MM.1S (cell line): Measurements from ENCODE around the gene NIN.

Experiments
- DNase-seq: peaks from one replicate; pipeline ENCODE4 v3.0.0-alpha.2; 2015
- H2AFZ ChIP-seq: fragments of 300-600 bp; sonication (generic); 2 replicates; pipeline ENCODE4 v1.6.0; 2016; ENCODE audit warnings: antibody characterized with exemption, low read length
- H3F3A ChIP-seq: fragments of 300-600 bp; sonication (generic); 2 replicates; pipeline ENCODE4 v1.6.1; 2016; ENCODE audit warnings: mild to moderate bottlenecking, antibody characterized with exemption, low read length, moderate library complexity, mixed read lengths; ENCODE audit not compliant: insufficient read depth
- H3K27ac ChIP-seq: fragments of 300-600 bp; sonication (generic); 2 replicates; pipeline ENCODE4 v1.5.1; 2016; ENCODE audit warnings: mild to moderate bottlenecking, low read length
- H3K27me3 ChIP-seq: fragments of 300-600 bp; sonication (generic); replicated peaks from 2 replicates; pipeline ENCODE4 v1.6.0; 2016; ENCODE audit warnings: low read length; ENCODE audit not compliant: insufficient read depth
- H3K36me3 ChIP-seq: fragments of 300-600 bp; sonication (generic); replicated peaks from 2 replicates; pipeline ENCODE4 v1.6.1; 2016; ENCODE audit warnings: mild to moderate bottlenecking, low read length, mixed read lengths; ENCODE audit not compliant: insufficient read depth
- H3K4me1 ChIP-seq: fragments of 300-600 bp; sonication (generic); 2 replicates; pipeline ENCODE4 v1.6.1; 2016; ENCODE audit warnings: low read length, mixed read lengths
- H3K4me2 ChIP-seq: fragments of 300-600 bp; sonication (generic); 2 replicates; pipeline ENCODE4 v1.6.0; 2016; ENCODE audit warnings: low read depth, low read length
- H3K4me3 ChIP-seq: fragments of 300-600 bp; sonication (generic); 2 replicates; pipeline ENCODE4 v1.5.1; 2016; ENCODE audit warnings: low read length, mixed read lengths
- H3K79me2 ChIP-seq: fragments of 300-600 bp; sonication (generic); 2 replicates; pipeline ENCODE4 v1.6.1; 2016; ENCODE audit warnings: mixed run types, low read length, mixed read lengths
- H3K9ac ChIP-seq: fragments of 300-600 bp; sonication (generic); 2 replicates; pipeline ENCODE4 v1.6.1; 2016; ENCODE audit warnings: low read length, mixed read lengths
- H3K9me2 ChIP-seq: fragments of 300-600 bp; sonication (generic); replicated peaks from 2 replicates; pipeline ENCODE4 v1.6.1; 2016; ENCODE audit warnings: mild to moderate bottlenecking, low read length, mixed read lengths; ENCODE audit not compliant: insufficient read depth
- H3K9me3 ChIP-seq: fragments of 300-600 bp; sonication (generic); replicated peaks from 2 replicates; pipeline ENCODE4 v1.6.1; 2016; ENCODE audit warnings: mild to moderate bottlenecking, low read length, mixed read lengths; ENCODE audit not compliant: insufficient read depth
- H4K20me1 ChIP-seq: fragments of 300-600 bp; sonication (generic); 2 replicates; pipeline ENCODE4 v1.6.1; 2016; ENCODE audit warnings: mild to moderate bottlenecking, low read length, moderate library complexity, mixed read lengths; ENCODE audit not compliant: insufficient read depth
- CTCF ChIP-seq: fragments of 300-600 bp; sonication (generic); IDR thresholded peaks from 2 replicates; pipeline ENCODE4 v1.5.1; 2016; ENCODE audit warnings: antibody characterized with exemption, low read length, mixed read lengths
- EZH2 ChIP-seq: fragments of 300-600 bp; sonication (generic); optimal IDR thresholded peaks from 2 replicates; pipeline ENCODE3; 2017; ENCODE audit warnings: low read depth, mild to moderate bottlenecking, antibody characterized with exemption, low read length, mixed read lengths
- EZH2phosphoT487 ChIP-seq: fragments of 300-600 bp; sonication (generic); IDR thresholded peaks from 2 replicates; pipeline ENCODE4 v1.6.1; 2018; ENCODE audit warnings: antibody characterized with exemption, low read length

The NIN gene

GRCh38 chr14:50678163-50678562, 152.8 kb downstream of the NIN start:
- no peaks in the 10 kb centered on the region for H3K36me3 ChIP-seq
- H3K27ac ChIP-seq: no peak overlapping the region
- H3F3A ChIP-seq: no peaks in the 10 kb centered on the region
- H3K79me2 ChIP-seq: no peaks in the 10 kb centered on the region
- peak overlapping the region; percentile 33; the same call in 1 of the 2 replicates for H3K4me2 ChIP-seq
- peaks cover 15% of the 10 kb centered on the region for H3K4me1 ChIP-seq
- TF ChIP-seq CTCF: no peak
- no peak for TF ChIP-seq EZH2phosphoT487
- TF ChIP-seq EZH2: no peak
- DNase-seq: no peak
- H4K20me1 ChIP-seq: no peaks in the 10 kb centered on the region
- no peak overlapping the region for H2AFZ ChIP-seq
- no peak overlapping the region for H3K4me3 ChIP-seq
- H3K27me3 ChIP-seq: no peaks in the 10 kb centered on the region
- H3K9ac ChIP-seq: no peak overlapping the region
- no peaks in the 10 kb centered on the region for H3K9me2 ChIP-seq
- no peaks in the 10 kb centered on the region for H3K9me3 ChIP-seq

GRCh38 chr14:50677527-50678063, 153.4 kb downstream of the NIN start:
- Histone ChIP-seq H3K4me3 (peak overlapping the region; percentile 37; the same call in 1 of the 2 replicates), H4K20me1 (no peaks in the 10 kb centered on the region), H3K27ac (no peak overlapping the region), H3K9me2 (no peaks in the 10 kb centered on the region), H3K4me2 (peak overlapping the region; percentile 33), H3K9ac (no peak overlapping the region), H3K4me1 (peaks cover 15% of the 10 kb centered on the region), H3K9me3 (no peaks in the 10 kb centered on the region), H3K79me2 (no peaks in the 10 kb centered on the region), H3F3A (no peaks in the 10 kb centered on the region), H3K36me3 (no peaks in the 10 kb centered on the region), H3K27me3 (no peaks in the 10 kb centered on the region), H2AFZ (peak overlapping the region; percentile 61; the same call in 1 of the 2 replicates)
- TF ChIP-seq EZH2 (no peak), CTCF (no peak), EZH2phosphoT487 (no peak)
- no peak for DNase-seq

- no peaks in the 10 kb centered on the region for H3K27me3 ChIP-seq
- H3K79me2 ChIP-seq: no peaks in the 10 kb centered on the region
- no peaks in the 10 kb centered on the region for H3K36me3 ChIP-seq
- H4K20me1 ChIP-seq: no peaks in the 10 kb centered on the region
- H3K9me2 ChIP-seq: no peaks in the 10 kb centered on the region
- DNase-seq: no peak
- H3K4me1 ChIP-seq: peaks cover 15% of the 10 kb centered on the region
- TF ChIP-seq EZH2phosphoT487 (no peak), EZH2 (no peak)
- H3K27ac ChIP-seq: no peak overlapping the region
- H3K9me3 ChIP-seq: no peaks in the 10 kb centered on the region
- no peak overlapping the region for H3K4me3 ChIP-seq
- H3K4me2 ChIP-seq: peak overlapping the region; percentile 33
- no peak overlapping the region for H3K9ac ChIP-seq
- no peaks in the 10 kb centered on the region for H3F3A ChIP-seq
- 0 out of 2 replicates have a peak overlapping the region, but pooled peaks have one; percentile 61 for H2AFZ ChIP-seq
These were observed 154.0 kb downstream of the NIN start for GRCh38 chr14:50676814-50677516.

- no peaks in the 10 kb centered on the region for H3K79me2 ChIP-seq
- no peak overlapping the region for H3K4me2 ChIP-seq
- no peak for DNase-seq
- no peaks in the 10 kb centered on the region for H3K9me2 ChIP-seq
- H3K9ac ChIP-seq: no peak overlapping the region
- H3K4me1 ChIP-seq: peaks cover 15% of the 10 kb centered on the region
- no peak overlapping the region for H2AFZ ChIP-seq
- H3K27ac ChIP-seq: no peak overlapping the region
- no peaks in the 10 kb centered on the region for H3K9me3 ChIP-seq
- no peaks in the 10 kb centered on the region for H3K27me3 ChIP-seq
- H3F3A ChIP-seq: no peaks in the 10 kb centered on the region
- no peak overlapping the region for H3K4me3 ChIP-seq
- H4K20me1 ChIP-seq: no peaks in the 10 kb centered on the region
- no peaks in the 10 kb centered on the region for H3K36me3 ChIP-seq
- no peak for TF ChIP-seq EZH2
- no peak for TF ChIP-seq CTCF
- no peak for TF ChIP-seq EZH2phosphoT487
These were observed 155.4 kb downstream of the NIN start for GRCh38 chr14:50675597-50675996.
